Measurements from ENCODE around the gene RRP36. TPM values are rescaled to one million over a fixed set of nuclear protein-coding genes. Genes with fewer than 3 reads are reported as not detected.

Gene RRP36
- total and polyA plus RNA-seq, 9 of the 15 experiments (the other 6 are each of a cell fraction or from before 2014, with no cell fraction given), result 27.6 to 150 (median 114) TPM

GRCh38 chr6:43009124-43009523, 12.3 kb upstream of the RRP36 start (continued):
- TF ChIP-seq CREM (IDR thresholded peaks at IDR 0.05; ENCODE audit: low read depth), result 0 out of 2 replicates have a peak, but pooled peaks have one; percentile 8
- no peak for TF ChIP-seq SMARCA5 (IDR thresholded peaks at IDR 0.05)
- no peak for TF ChIP-seq CEBPB (tag; IDR thresholded peaks at IDR 0.05)
- TF ChIP-seq DEAF1 (CRISPR knock-in tag; IDR thresholded peaks at IDR 0.05), result peak; percentile 58
- TF ChIP-seq MBD1 (CRISPR knock-in tag; IDR thresholded peaks at IDR 0.05), result no peak
- no peak for TF ChIP-seq PHB2 (IDR thresholded peaks at IDR 0.05; ENCODE audit: low read depth)
- TF ChIP-seq CTCFL (IDR thresholded peaks at IDR 0.05; ENCODE audit: borderline replicate concordance, insufficient read depth, low read depth, low read length, poor library complexity, severe bottlenecking), result peak; percentile 76
- TF ChIP-seq ZNF253 (CRISPR knock-in tag; conservative IDR thresholded peaks at IDR 0.05), result no peak
- TF ChIP-seq MEF2D (tag; conservative IDR thresholded peaks at IDR 0.05; ENCODE audit: low read depth), result no peak
- TF ChIP-seq HINFP (tag; conservative IDR thresholded peaks at IDR 0.05; ENCODE audit: low read depth), result no peak
- TF ChIP-seq BRF2 (IDR thresholded peaks at IDR 0.05; ENCODE audit: borderline replicate concordance, insufficient read depth, insufficient read length), result no peak
- TF ChIP-seq CEBPZ (IDR thresholded peaks at IDR 0.05; ENCODE audit: borderline replicate concordance, low read depth, low read length), result no peak
- no peak for TF ChIP-seq SFPQ (IDR thresholded peaks at IDR 0.05; ENCODE audit: low read depth, low read length)

All from K562 (cell line).